PC-9 (cell line): Measurements from ENCODE around the gene RTP5. TPM values are rescaled to one million over a fixed set of nuclear protein-coding genes. Genes with fewer than 3 reads are reported as not detected.

Experiments
- BruUV-seq: library from RNA; stranded (reverse); fragments of 400-500 nt; replicated peaks from 2 replicates; lab custom pipeline; 2021; lab: Mats Ljungman, UMichigan
- CTCF ChIA-PET: fragments of 300-600 bp; sonication (Branson Sonifier 250); formaldehyde crosslinking; loops from one replicate; lab custom pipeline; 2022; ENCODE audit warnings: antibody characterized with exemption; lab: Charles Lee
- POLR2A ChIA-PET: fragments of 300-600 bp; sonication (Branson Sonifier 250); formaldehyde crosslinking; loops from one replicate; lab custom pipeline; 2022; ENCODE audit warnings: antibody characterized with exemption; ENCODE audit not compliant: unreplicated experiment; lab: Charles Lee
- DNase-seq, 2 experiments: peaks; one replicate each; pipeline versions ENCODE4 v3.0.0 to v3.0.0-alpha.2; 2015 to 2022; ENCODE audit warnings: mixed read lengths in 1 of 2
- H2AFZ ChIP-seq: fragments of 200-600 bp; sonication (generic); 2 replicates; pipeline ENCODE4 v1.8.1; 2017; ENCODE audit warnings: antibody characterized with exemption
- H3F3A ChIP-seq: fragments of 200-600 bp; sonication (generic); 2 replicates; pipeline ENCODE4 v1.8.1; 2017; ENCODE audit warnings: antibody characterized with exemption, mild to moderate bottlenecking, low read depth; ENCODE audit not compliant: insufficient read depth
- H3K27ac ChIP-seq: fragments of 200-600 bp; sonication (generic); 2 replicates; pipeline ENCODE4 v1.6.1; 2016; ENCODE audit warnings: mixed run types
- H3K27me3 ChIP-seq: fragments of 200-600 bp; sonication (generic); 2 replicates; pipeline ENCODE4 v1.6.1; 2016; ENCODE audit warnings: low read depth, mixed run types; ENCODE audit not compliant: insufficient read depth
- H3K36me3 ChIP-seq: fragments of 200-600 bp; sonication (generic); 2 replicates; pipeline ENCODE4 v1.6.1; 2016; ENCODE audit warnings: low read depth, mixed run types
- H3K4me1 ChIP-seq: fragments of 200-600 bp; sonication (generic); replicated peaks from 2 replicates; pipeline ENCODE4 v1.6.1; 2016; ENCODE audit warnings: mixed run types; ENCODE audit not compliant: insufficient read depth
- H3K4me2 ChIP-seq: fragments of 200-600 bp; sonication (generic); 2 replicates; pipeline ENCODE4 v1.6.1; 2017; ENCODE audit warnings: mixed run types
- H3K4me3 ChIP-seq: fragments of 200-600 bp; sonication (generic); 2 replicates; pipeline ENCODE4 v1.6.1; 2016; ENCODE audit warnings: mixed run types
- H3K79me2 ChIP-seq: fragments of 200-600 bp; sonication (generic); 2 replicates; pipeline ENCODE4 v1.6.1; 2017; ENCODE audit warnings: low read depth, mixed run types
- H3K9me2 ChIP-seq: fragments of 200-600 bp; sonication (generic); 2 replicates; pipeline ENCODE4 v1.8.1; 2017; ENCODE audit warnings: mild to moderate bottlenecking; ENCODE audit not compliant: insufficient read depth
- H3K9me3 ChIP-seq: fragments of 200-600 bp; sonication (generic); 2 replicates; pipeline ENCODE4 v1.8.1; 2016; ENCODE audit warnings: low read depth; ENCODE audit not compliant: insufficient read depth
- H4K20me1 ChIP-seq: fragments of 200-600 bp; sonication (generic); 2 replicates; pipeline ENCODE4 v1.8.1; 2017; ENCODE audit not compliant: insufficient read depth
- EZH2 ChIP-seq: fragments of 200-600 bp; sonication (generic); IDR thresholded peaks from 2 replicates; pipeline ENCODE4 v1.8.0; 2017; ENCODE audit warnings: antibody characterized with exemption, low read depth
- intact Hi-C: fragments of 100-400 bp; cut with micrococcal nuclease; formaldehyde crosslinking; loops from one replicate; pipeline ENCODE4 v1.10.0; 2022; ENCODE audit not compliant: unreplicated experiment
- total RNA-seq: library from RNA; stranded (reverse); gene quantifications from 2 replicates; pipeline ENCODE4 v1.2.3, GENCODE V29; 2021
- TF ChIP-seq, protein P1 (sequence below): fragments of 200-600 bp; sonication (generic); conservative IDR thresholded peaks from 2 replicates; pipeline ENCODE4 v1.6.1; 2017; ENCODE audit warnings: mixed run types, antibody characterized with exemption, mild to moderate bottlenecking, moderate library complexity

Gene RTP5
- total RNA-seq, 1 experiment from 2014 or later = not detected

DNA sequence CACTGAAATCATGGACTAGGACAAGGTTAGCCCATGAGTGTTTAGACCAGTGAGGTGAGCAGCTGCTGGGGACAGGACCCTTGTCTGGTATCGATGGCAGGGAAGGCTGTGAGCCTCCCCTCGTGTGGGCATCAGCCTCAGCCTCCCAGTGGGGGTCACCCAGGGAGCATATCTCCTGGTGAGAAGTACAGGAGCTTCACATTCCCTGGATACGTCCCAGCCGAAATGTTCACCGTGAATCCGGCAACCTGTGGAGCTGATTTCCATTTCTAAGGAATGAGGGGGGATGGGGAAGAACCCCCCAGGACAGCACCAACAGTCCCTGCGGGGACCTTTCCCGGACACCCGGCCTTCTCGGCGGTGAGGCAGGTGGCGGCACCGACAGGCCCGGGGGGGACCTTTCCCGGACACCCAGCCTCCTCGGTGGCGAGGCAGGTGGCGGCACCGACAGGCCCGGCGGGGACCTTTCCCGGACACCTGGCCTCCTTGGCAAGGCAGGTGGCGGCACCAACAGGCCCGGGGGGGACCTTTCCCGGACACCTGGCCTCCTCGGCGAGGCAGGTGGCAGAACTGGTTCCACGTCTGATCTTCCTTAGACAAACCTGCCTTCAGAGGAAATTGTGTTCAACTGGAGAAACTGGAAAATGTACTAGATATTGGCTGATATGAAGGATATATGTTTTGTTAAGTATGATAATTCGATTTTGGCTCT is 21.2 kb downstream of the RTP5 start:
- Histone ChIP-seq H3K27ac (no peak overlapping the region), H3K79me2 (no peaks in the 10 kb centered on the region), H3K36me3 (no peaks in the 10 kb centered on the region), H3K4me3 (no peak overlapping the region), H2AFZ (no peak overlapping the region), H3F3A (0 out of 2 replicates have a peak, but pooled peaks cover 6% of the 10 kb centered on the region), H3K4me1 (peaks cover 16% of the 10 kb centered on the region; the same call in 1 of the 2 replicates), H3K9me3 (no peaks in the 10 kb centered on the region), H3K9me2 (no peaks in the 10 kb centered on the region), H4K20me1 (no peaks in the 10 kb centered on the region), H3K27me3 (peaks cover 25% of the 10 kb centered on the region), H3K4me2 (no peak overlapping the region)
- intact Hi-C loops = no loop called here
- TF ChIP-seq EZH2 = no peak
- TF ChIP-seq, protein P1, sequence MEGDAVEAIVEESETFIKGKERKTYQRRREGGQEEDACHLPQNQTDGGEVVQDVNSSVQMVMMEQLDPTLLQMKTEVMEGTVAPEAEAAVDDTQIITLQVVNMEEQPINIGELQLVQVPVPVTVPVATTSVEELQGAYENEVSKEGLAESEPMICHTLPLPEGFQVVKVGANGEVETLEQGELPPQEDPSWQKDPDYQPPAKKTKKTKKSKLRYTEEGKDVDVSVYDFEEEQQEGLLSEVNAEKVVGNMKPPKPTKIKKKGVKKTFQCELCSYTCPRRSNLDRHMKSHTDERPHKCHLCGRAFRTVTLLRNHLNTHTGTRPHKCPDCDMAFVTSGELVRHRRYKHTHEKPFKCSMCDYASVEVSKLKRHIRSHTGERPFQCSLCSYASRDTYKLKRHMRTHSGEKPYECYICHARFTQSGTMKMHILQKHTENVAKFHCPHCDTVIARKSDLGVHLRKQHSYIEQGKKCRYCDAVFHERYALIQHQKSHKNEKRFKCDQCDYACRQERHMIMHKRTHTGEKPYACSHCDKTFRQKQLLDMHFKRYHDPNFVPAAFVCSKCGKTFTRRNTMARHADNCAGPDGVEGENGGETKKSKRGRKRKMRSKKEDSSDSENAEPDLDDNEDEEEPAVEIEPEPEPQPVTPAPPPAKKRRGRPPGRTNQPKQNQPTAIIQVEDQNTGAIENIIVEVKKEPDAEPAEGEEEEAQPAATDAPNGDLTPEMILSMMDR = no peak
- ChIA-PET CTCF (interaction anchor here (1.1 kb wide), 1 partner anchor 12 kb away, joined by 3 read pairs; no protein-coding TSS in a partner anchor), POLR2A (no interaction called here)
- peak; percentile 56 to 82 for DNase-seq
- no TSS peak for BruUV-seq

DNA sequence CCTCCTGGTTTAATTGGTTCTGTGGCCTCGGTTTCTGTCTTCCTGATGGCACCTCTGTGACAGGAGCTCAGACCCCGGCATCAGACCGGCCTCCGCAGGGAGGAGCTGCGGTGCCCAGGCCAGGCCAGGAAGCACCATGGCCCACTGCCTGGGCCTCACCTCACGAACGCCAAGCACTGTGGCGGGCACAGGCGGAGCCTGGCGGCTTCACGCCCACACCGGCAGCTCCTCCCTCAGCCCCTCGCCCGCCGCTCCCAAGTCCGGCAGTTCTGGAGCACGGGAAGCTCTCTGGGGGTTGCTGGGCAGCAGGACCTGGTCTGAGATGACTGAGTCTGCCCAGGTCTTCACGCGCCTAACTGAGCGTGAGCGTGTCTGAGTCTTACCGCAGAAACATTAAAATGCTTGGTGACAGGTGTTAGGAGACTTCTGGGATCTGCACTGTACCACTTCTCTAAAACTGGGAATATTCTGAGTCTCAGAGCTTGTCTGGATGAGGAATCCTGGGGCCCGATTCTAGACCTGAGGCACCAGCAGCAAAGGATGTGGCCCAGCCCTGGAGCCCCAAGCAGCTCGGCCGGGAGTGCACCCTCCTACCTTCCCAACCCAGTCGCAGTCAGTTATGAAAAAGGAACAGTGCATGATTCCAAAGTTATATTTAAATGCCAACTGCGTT is 21.9 kb downstream of the RTP5 start:
- Histone ChIP-seq H2AFZ (no peak overlapping the region), H3K4me2 (no peak overlapping the region), H3K4me3 (no peak overlapping the region), H3K9me2 (no peaks in the 10 kb centered on the region), H3F3A (0 out of 2 replicates have a peak, but pooled peaks cover 6% of the 10 kb centered on the region), H3K9me3 (no peaks in the 10 kb centered on the region), H3K4me1 (peaks cover 16% of the 10 kb centered on the region; the same call in 1 of the 2 replicates), H3K79me2 (no peaks in the 10 kb centered on the region), H3K27me3 (peaks cover 25% of the 10 kb centered on the region), H3K36me3 (no peaks in the 10 kb centered on the region), H3K27ac (no peak overlapping the region), H4K20me1 (no peaks in the 10 kb centered on the region)
- DNase-seq = no peak
- BruUV-seq = no TSS peak
- ChIA-PET CTCF (interaction anchor here (0.8 kb wide), 1 partner anchor 13 kb away, joined by 4 read pairs; no protein-coding TSS in a partner anchor), POLR2A (no interaction called here)
- intact Hi-C loops = no loop called here
- TF ChIP-seq, protein P1 = no peak
- no peak for TF ChIP-seq EZH2

DNA sequence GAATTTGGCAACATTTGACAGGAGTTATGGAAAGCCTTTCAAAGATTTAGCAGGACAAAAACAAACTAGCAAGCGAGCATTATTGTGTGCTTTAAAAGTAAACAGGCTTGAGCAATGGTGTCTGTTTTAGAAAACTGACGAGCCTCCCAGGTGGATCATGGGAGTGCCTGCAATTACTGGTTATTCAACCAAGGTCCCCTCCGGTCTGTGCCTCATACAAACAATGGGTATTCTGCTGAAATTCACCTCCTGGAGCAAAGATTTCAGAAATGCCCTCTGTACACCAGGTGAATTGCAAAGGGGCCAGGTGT is 22.4 kb downstream of the RTP5 start:
- Histone ChIP-seq H3K9me2 (no peaks in the 10 kb centered on the region), H4K20me1 (no peaks in the 10 kb centered on the region), H3K4me3 (no peak overlapping the region), H2AFZ (no peak overlapping the region), H3K9me3 (no peaks in the 10 kb centered on the region), H3K4me2 (no peak overlapping the region), H3K4me1 (peaks cover 16% of the 10 kb centered on the region; the same call in 1 of the 2 replicates), H3K36me3 (no peaks in the 10 kb centered on the region), H3K27me3 (peaks cover 25% of the 10 kb centered on the region), H3K27ac (no peak overlapping the region), H3K79me2 (no peaks in the 10 kb centered on the region), H3F3A (0 out of 2 replicates have a peak, but pooled peaks cover 6% of the 10 kb centered on the region)
- DNase-seq = no peak
- CTCF ChIA-PET = interaction anchor here (0.8 kb wide), 1 partner anchor 13 kb away, joined by 4 read pairs; no protein-coding TSS in a partner anchor
- POLR2A ChIA-PET = no interaction called here
- TF ChIP-seq EZH2 = no peak
- TF ChIP-seq, protein P1 = no peak
- BruUV-seq = no TSS peak
- intact Hi-C loops = no loop called here
